Body of pancreas (tissue), 4 donors: Measurements from ENCODE around the gene WNK1.

Experiments used
- POLR2A ChIP-seq, 3 donors: fragments of 450-650 bp; IDR thresholded peaks; one replicate each; pipeline ENCODE4 v1.6.1; 2016; ENCODE audit warnings: antibody characterized with exemption in 3 of 3, mild to moderate bottlenecking in 2 of 3
- TF ChIP-seq, protein P1 (sequence below), 7 experiments: fragments of 450-650 bp in 4 of 7; fragments of 200-600 bp in 3 of 7; sonication (generic) in 3 of 7; IDR thresholded peaks; one replicate each; pipeline ENCODE4 v1.5.1; 2016 to 2019; ENCODE audit warnings: antibody characterized with exemption in 7 of 7

DNA sequence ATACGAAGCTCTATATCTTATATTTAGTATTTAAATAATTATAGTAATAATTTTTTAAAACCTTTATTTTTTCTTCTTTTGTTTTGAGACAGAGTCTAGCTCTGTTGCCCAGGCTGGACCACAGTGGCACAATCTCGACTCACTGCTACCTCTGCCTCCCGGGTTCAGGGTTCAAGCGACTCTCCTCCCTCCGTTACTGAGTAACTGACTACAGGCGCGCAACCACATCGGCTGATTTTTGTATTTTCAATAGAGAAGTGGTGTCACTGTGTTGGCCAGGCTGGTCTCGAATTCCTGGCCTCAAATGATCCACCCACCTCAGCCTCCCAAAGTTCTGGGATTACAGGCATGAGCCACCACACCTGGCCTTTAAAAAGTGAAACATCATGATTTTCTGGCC lies 13.0 kb upstream of the WNK1 start:
- TF ChIP-seq, protein P1, sequence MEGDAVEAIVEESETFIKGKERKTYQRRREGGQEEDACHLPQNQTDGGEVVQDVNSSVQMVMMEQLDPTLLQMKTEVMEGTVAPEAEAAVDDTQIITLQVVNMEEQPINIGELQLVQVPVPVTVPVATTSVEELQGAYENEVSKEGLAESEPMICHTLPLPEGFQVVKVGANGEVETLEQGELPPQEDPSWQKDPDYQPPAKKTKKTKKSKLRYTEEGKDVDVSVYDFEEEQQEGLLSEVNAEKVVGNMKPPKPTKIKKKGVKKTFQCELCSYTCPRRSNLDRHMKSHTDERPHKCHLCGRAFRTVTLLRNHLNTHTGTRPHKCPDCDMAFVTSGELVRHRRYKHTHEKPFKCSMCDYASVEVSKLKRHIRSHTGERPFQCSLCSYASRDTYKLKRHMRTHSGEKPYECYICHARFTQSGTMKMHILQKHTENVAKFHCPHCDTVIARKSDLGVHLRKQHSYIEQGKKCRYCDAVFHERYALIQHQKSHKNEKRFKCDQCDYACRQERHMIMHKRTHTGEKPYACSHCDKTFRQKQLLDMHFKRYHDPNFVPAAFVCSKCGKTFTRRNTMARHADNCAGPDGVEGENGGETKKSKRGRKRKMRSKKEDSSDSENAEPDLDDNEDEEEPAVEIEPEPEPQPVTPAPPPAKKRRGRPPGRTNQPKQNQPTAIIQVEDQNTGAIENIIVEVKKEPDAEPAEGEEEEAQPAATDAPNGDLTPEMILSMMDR (IDR thresholded peaks at IDR 0.05) = no peak
- TF ChIP-seq POLR2A (IDR thresholded peaks at IDR 0.05) = no peak
